Upper lobe of left lung (tissue), 6 donors: ENCODE measurements around the gene ALDH3A2. TPM values are rescaled to one million over a fixed set of nuclear protein-coding genes. Genes with fewer than 3 reads are reported as not detected.

Experiments used
- ATAC-seq, 2 donors: fragments of 200-7000 bp; cut with Tn5 transposase; one replicate each; pipeline ENCODE4 v1.9.1; 2022; ENCODE audit warnings: mild to moderate bottlenecking in 2 of 2, moderate library complexity in 2 of 2; ENCODE audit not compliant: low FRiP score in 2 of 2
- DNase-seq, 2 donors: peaks; one replicate each; pipeline ENCODE4 v3.0.0-alpha.2; 2019 to 2020
- H3K27ac ChIP-seq, 4 donors: fragments of 200-600 bp; sonication (generic); one replicate each; pipeline ENCODE4 v1.5.1; 2016 to 2019
- H3K27me3 ChIP-seq, 4 donors: fragments of 200-600 bp; sonication (generic); one replicate each; pipeline ENCODE4 v1.5.1; 2017 to 2019
- H3K36me3 ChIP-seq, 4 donors: fragments of 200-600 bp; sonication (generic); one replicate each; pipeline ENCODE4 v1.5.1; 2016 to 2019
- H3K4me1 ChIP-seq, 4 donors: fragments of 200-600 bp; sonication (generic); one replicate each; pipeline ENCODE4 v1.5.1; 2018 to 2019
- H3K4me3 ChIP-seq, 4 donors: fragments of 200-600 bp; sonication (generic); one replicate each; pipeline ENCODE4 v1.5.1; 2017 to 2019; ENCODE audit warnings: mild to moderate bottlenecking in 2 of 4, moderate library complexity in 1 of 4
- H3K9me3 ChIP-seq, 4 donors: fragments of 200-600 bp; sonication (generic); one replicate each; pipeline ENCODE4 v1.5.1; 2018 to 2019
- CTCF ChIP-seq, 6 experiments: fragments of 450-650 bp in 4 of 6; fragments of 200-600 bp in 2 of 6; sonication (generic) in 2 of 6; IDR thresholded peaks; one replicate each; pipeline ENCODE4 v1.5.1; 2016 to 2019; ENCODE audit warnings: antibody characterized with exemption in 6 of 6
- EP300 ChIP-seq, 4 donors: sonication (generic); formaldehyde crosslinking; IDR thresholded peaks; one replicate each; pipeline ENCODE4 v1.5.1; 2017; ENCODE audit warnings: antibody characterized with exemption in 4 of 4, control low read depth in 2 of 4
- POLR2A ChIP-seq, 4 donors: fragments of 450-650 bp; IDR thresholded peaks; one replicate each; pipeline ENCODE4 v1.5.1; 2016 to 2017; ENCODE audit warnings: antibody characterized with exemption in 4 of 4, mild to moderate bottlenecking in 2 of 4
- POLR2AphosphoS5 ChIP-seq, 2 donors: sonication (generic); formaldehyde crosslinking; IDR thresholded peaks; one replicate each; pipeline ENCODE4 v1.5.1; 2017; ENCODE audit warnings: antibody characterized with exemption in 2 of 2
- WGBS, 2 donors: methylation state at CpG; one replicate each; pipeline ENCODE4 v1.1.5; 2017 to 2018; 5-methylcytosine and 5-hydroxymethylcytosine counted together
- total RNA-seq, 6 donors: library from RNA; depleted of rRNA in 4 of 6; stranded (reverse); fragments of >200 nt in 4 of 6; gene quantifications; one replicate each; pipeline versions ENCODE4 v1.1.0 to v1.2.1, GENCODE V29; 2016 to 2021
- donor health status: DM: no; HTN: no; CAD: no; lungs with moderate emphysema.
- donor health status: DM: no; HTN: yes; CAD: no; lungs with severe emphysema.

Gene ALDH3A2
- total RNA-seq, 6 donors from 2014 or later: 116 to 313 (median 194) TPM

- no peak for DNase-seq
- Histone ChIP-seq H3K27ac (no peak overlapping the region), H3K4me3 (no peak overlapping the region), H3K36me3 (no peaks in the 10 kb centered on the region), H3K4me1 (no peaks in the 10 kb centered on the region), H3K27me3 (no peaks in the 10 kb centered on the region), H3K9me3 (no peaks in the 10 kb centered on the region)
- ATAC-seq: no peak
- 85 to 89% methylated on average over 14 to 16 of the region's 16 CpGs for WGBS, 2 donors
- TF ChIP-seq POLR2AphosphoS5 (IDR thresholded peaks at IDR 0.05) (no peak), POLR2A (IDR thresholded peaks at IDR 0.05) (no peak), EP300 (IDR thresholded peaks at IDR 0.05) (no peak), CTCF (IDR thresholded peaks at IDR 0.05) (no peak)
These were observed 64.9 kb downstream of the ALDH3A2 start for GRCh38 chr17:19713462-19713861.

GRCh38 chr17:19713901-19714361 is 65.4 kb downstream of the ALDH3A2 start:
- 93 to 95% methylated on average over 19 to 24 of the region's 28 CpGs for WGBS, 2 donors
- Histone ChIP-seq H3K4me3 (no peak overlapping the region), H3K27me3 (no peaks in the 10 kb centered on the region), H3K4me1 (no peaks in the 10 kb centered on the region), H3K27ac (no peak overlapping the region), H3K9me3 (no peaks in the 10 kb centered on the region), H3K36me3 (no peaks in the 10 kb centered on the region)
- peak in 1 of 2 donors; percentile 82 for DNase-seq
- TF ChIP-seq POLR2A (IDR thresholded peaks at IDR 0.05): no peak
- no peak for TF ChIP-seq POLR2AphosphoS5 (IDR thresholded peaks at IDR 0.05)
- ATAC-seq: no peak

- H3K4me3 ChIP-seq: no peak overlapping the region
- no peaks in the 10 kb centered on the region for H3K36me3 ChIP-seq
- DNase-seq (peak in 1 of 2 donors; percentile 70), ATAC-seq (no peak)
- no peaks in the 10 kb centered on the region for H3K9me3 ChIP-seq
- H3K27ac ChIP-seq: no peak overlapping the region
- no peaks in the 10 kb centered on the region for H3K27me3 ChIP-seq
- 92 to 95% methylated on average over 6 to 27 of the region's 27 CpGs for whole genome bisulfite sequencing, 2 donors
- H3K4me1 ChIP-seq: no peaks in the 10 kb centered on the region
- TF ChIP-seq CTCF (IDR thresholded peaks at IDR 0.05) (no peak), EP300 (IDR thresholded peaks at IDR 0.05) (no peak), POLR2A (IDR thresholded peaks at IDR 0.05) (no peak), POLR2AphosphoS5 (IDR thresholded peaks at IDR 0.05) (no peak)
These were observed 66.2 kb downstream of the ALDH3A2 start for GRCh38 chr17:19714542-19715411.

- H3K27ac ChIP-seq: no peak within 1 kb of the TSS
- H3K9me3 ChIP-seq: no peaks in the 10 kb centered on the region
- H3K4me3 ChIP-seq: no peak within 1 kb of the TSS
- H3K4me1 ChIP-seq: peaks cover 3 to 8% (median 7%) of the 10 kb centered on the region in 4 donors
- DNase-seq (no peak), ATAC-seq (no peak)
- no peaks in the 10 kb centered on the region for H3K27me3 ChIP-seq
- H3K36me3 ChIP-seq: no peaks in the 10 kb centered on the region
- TF ChIP-seq CTCF (IDR thresholded peaks at IDR 0.05) (no peak), EP300 (IDR thresholded peaks at IDR 0.05) (no peak), POLR2AphosphoS5 (IDR thresholded peaks at IDR 0.05) (no peak), POLR2A (IDR thresholded peaks at IDR 0.05) (no peak)
- WGBS, 2 donors: 65 to 89% methylated on average over 3 to 4 of the region's 13 CpGs
These were observed 67.8 kb downstream of the ALDH3A2 start, which contains the start of gene SLC47A2 for GRCh38 chr17:19716108-19717030. TSS of gene SLC47A2 (minus strand) at chr17:19716584. CDS start at chr17:19716555, 29 bp downstream.

- H3K36me3 ChIP-seq: no peaks in the 10 kb centered on the region
- no peak for TF ChIP-seq CTCF (IDR thresholded peaks at IDR 0.05)
- TF ChIP-seq POLR2AphosphoS5 (IDR thresholded peaks at IDR 0.05): no peak
- no peak for TF ChIP-seq EP300 (IDR thresholded peaks at IDR 0.05)
- TF ChIP-seq POLR2A (IDR thresholded peaks at IDR 0.05): no peak
- WGBS, 2 donors: 94 to 95% methylated on average over 3 to 7 of the region's 7 CpGs
- ATAC-seq (no peak), DNase-seq (no peak)
- H3K4me3 ChIP-seq: no peak overlapping the region
- no peaks in the 10 kb centered on the region for H3K27me3 ChIP-seq
- H3K27ac ChIP-seq: no peak overlapping the region
- no peaks in the 10 kb centered on the region for H3K9me3 ChIP-seq
- H3K4me1 ChIP-seq: peaks cover 3 to 8% (median 7%) of the 10 kb centered on the region in 4 donors
These were observed 68.4 kb downstream of the ALDH3A2 start for GRCh38 chr17:19717031-19717360.
